ENCODE data around the gene ASIC3.

- TF ChIP-seq EZH2 (IDR thresholded peaks at IDR 0.05; ENCODE audit: borderline replicate concordance) (no peak), EZH2phosphoT487 (IDR thresholded peaks at IDR 0.05; ENCODE audit: low read depth, severe bottlenecking, unreplicated experiment) (no peak)
- TF ChIP-seq, protein P1, sequence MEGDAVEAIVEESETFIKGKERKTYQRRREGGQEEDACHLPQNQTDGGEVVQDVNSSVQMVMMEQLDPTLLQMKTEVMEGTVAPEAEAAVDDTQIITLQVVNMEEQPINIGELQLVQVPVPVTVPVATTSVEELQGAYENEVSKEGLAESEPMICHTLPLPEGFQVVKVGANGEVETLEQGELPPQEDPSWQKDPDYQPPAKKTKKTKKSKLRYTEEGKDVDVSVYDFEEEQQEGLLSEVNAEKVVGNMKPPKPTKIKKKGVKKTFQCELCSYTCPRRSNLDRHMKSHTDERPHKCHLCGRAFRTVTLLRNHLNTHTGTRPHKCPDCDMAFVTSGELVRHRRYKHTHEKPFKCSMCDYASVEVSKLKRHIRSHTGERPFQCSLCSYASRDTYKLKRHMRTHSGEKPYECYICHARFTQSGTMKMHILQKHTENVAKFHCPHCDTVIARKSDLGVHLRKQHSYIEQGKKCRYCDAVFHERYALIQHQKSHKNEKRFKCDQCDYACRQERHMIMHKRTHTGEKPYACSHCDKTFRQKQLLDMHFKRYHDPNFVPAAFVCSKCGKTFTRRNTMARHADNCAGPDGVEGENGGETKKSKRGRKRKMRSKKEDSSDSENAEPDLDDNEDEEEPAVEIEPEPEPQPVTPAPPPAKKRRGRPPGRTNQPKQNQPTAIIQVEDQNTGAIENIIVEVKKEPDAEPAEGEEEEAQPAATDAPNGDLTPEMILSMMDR (IDR thresholded peaks at IDR 0.05; ENCODE audit: poor library complexity) = peak; percentile 60
Measured at GRCh38 chr7:151059367-151060112, 11.2 kb downstream of the ASIC3 start, which contains the start of gene SLC4A2.
